GM23248 (cell line): ENCODE results near the gene LOXHD1. TPM values are rescaled to one million over a fixed set of nuclear protein-coding genes. Genes with fewer than 3 reads are reported as not detected.

Source experiments
- DNase-seq: peaks from one replicate; pipeline ENCODE4 v3.0.0-alpha.2; 2015
- H2AFZ ChIP-seq: fragments of 200-600 bp; sonication (generic); 2 replicates; pipeline ENCODE4 v1.6.1; 2016; ENCODE audit warnings: antibody characterized with exemption
- H3F3A ChIP-seq: fragments of 200-600 bp; sonication (generic); 2 replicates; pipeline ENCODE4 v1.6.1; 2016; ENCODE audit warnings: mild to moderate bottlenecking, antibody characterized with exemption, mixed run types; ENCODE audit not compliant: insufficient read depth
- H3K27ac ChIP-seq: fragments of 200-600 bp; sonication (generic); 2 replicates; pipeline ENCODE4 v1.5.1; 2016; ENCODE audit warnings: mild to moderate bottlenecking
- H3K27me3 ChIP-seq: fragments of 200-600 bp; sonication (generic); replicated peaks from 2 replicates; pipeline ENCODE4 v1.6.1; 2016; ENCODE audit warnings: mild to moderate bottlenecking; ENCODE audit not compliant: insufficient read depth
- H3K36me3 ChIP-seq: fragments of 200-600 bp; sonication (generic); 2 replicates; pipeline ENCODE4 v1.6.1; 2016; ENCODE audit warnings: low read depth, mild to moderate bottlenecking
- H3K4me1 ChIP-seq: fragments of 200-600 bp; sonication (generic); 2 replicates; pipeline ENCODE4 v1.6.1; 2016; ENCODE audit warnings: mild to moderate bottlenecking; ENCODE audit not compliant: insufficient read depth
- H3K4me2 ChIP-seq: fragments of 200-600 bp; sonication (generic); one replicate; pipeline ENCODE4 v1.6.1; 2016; ENCODE audit warnings: mild to moderate bottlenecking; ENCODE audit not compliant: unreplicated experiment
- H3K4me3 ChIP-seq: fragments of 200-600 bp; sonication (generic); 2 replicates; pipeline ENCODE4 v1.5.1; 2016; ENCODE audit warnings: mild to moderate bottlenecking
- H3K79me2 ChIP-seq: fragments of 200-600 bp; sonication (generic); 2 replicates; pipeline ENCODE4 v1.6.1; 2016; ENCODE audit warnings: mild to moderate bottlenecking; ENCODE audit not compliant: insufficient read depth
- H3K9ac ChIP-seq: fragments of 200-600 bp; sonication (generic); 2 replicates; pipeline ENCODE4 v1.6.1; 2016; ENCODE audit warnings: mild to moderate bottlenecking
- H3K9me2 ChIP-seq: fragments of 200-600 bp; sonication (generic); 2 replicates; pipeline ENCODE4 v1.6.1; 2016; ENCODE audit warnings: mixed run types, mild to moderate bottlenecking, moderate library complexity; ENCODE audit not compliant: insufficient read depth
- H3K9me3 ChIP-seq: fragments of 200-600 bp; sonication (generic); one replicate; pipeline ENCODE4 v1.6.1; 2017; ENCODE audit warnings: low read depth
- H4K20me1 ChIP-seq: fragments of 200-600 bp; sonication (generic); 2 replicates; pipeline ENCODE4 v1.6.0; 2016; ENCODE audit not compliant: insufficient read depth
- EZH2 ChIP-seq: fragments of 200-600 bp; sonication (generic); IDR thresholded peaks from 2 replicates; pipeline ENCODE4 v1.6.1; 2018; ENCODE audit warnings: antibody characterized with exemption, mild to moderate bottlenecking; ENCODE audit not compliant: insufficient read depth, poor library complexity, severe bottlenecking
- EZH2phosphoT487 ChIP-seq: fragments of 200-600 bp; sonication (generic); IDR thresholded peaks from 2 replicates; pipeline ENCODE4 v1.6.1; 2018; ENCODE audit warnings: antibody characterized with exemption, moderate library complexity, mild to moderate bottlenecking, low read depth; ENCODE audit not compliant: insufficient read depth
- WGBS, 2 experiments: methylation state at CpG; one replicate each; pipeline ENCODE4 v1.1.6; 2015 to 2017; ENCODE audit warnings: low lambda C conversion rate in 2 of 2, low coverage in 1 of 2; ENCODE audit errors: missing lambda C conversion rate in 2 of 2; 5-methylcytosine and 5-hydroxymethylcytosine counted together
- in situ Hi-C: fragments of 300-500 bp; cut with MboI; formaldehyde crosslinking; loops from 2 replicates; pipeline ENCODE4 v1.15.0; 2020
- polyA plus RNA-seq: library from polyadenylated mRNA; unstranded; fragments of >200 nt; fragmentation: Nextera tagmentation; extraction: Ambion mirVana; gene quantifications from 2 replicates; pipeline ENCODE4 v1.2.1, GENCODE V29; 2016
- total RNA-seq: library from RNA; depleted of rRNA; stranded (reverse); fragments of >200 nt; shearing (Covaris generic); gene quantifications from 2 replicates; pipeline ENCODE4 v1.2.3, GENCODE V29; 2014

The LOXHD1 gene
- total and polyA plus RNA-seq, 2 experiments from 2014 or later: not detected

GRCh38 chr18:46468426-46469180 is 188.4 kb downstream of the LOXHD1 start:
- H3K27me3 ChIP-seq: peaks cover 17% of the 10 kb centered on the region; the same call in 1 of the 2 replicates
- no peaks in the 10 kb centered on the region for H3K36me3 ChIP-seq
- 27 to 32% methylated on average over 11 of the region's 11 CpGs for WGBS, 2 experiments
- H4K20me1 ChIP-seq: no peaks in the 10 kb centered on the region
- H3K9ac ChIP-seq: no peak overlapping the region
- H3K27ac ChIP-seq: no peak overlapping the region
- no peaks in the 10 kb centered on the region for H3K4me1 ChIP-seq
- TF ChIP-seq EZH2phosphoT487 (no peak), EZH2 (no peak)
- H3K9me2 ChIP-seq: no peaks in the 10 kb centered on the region
- no peak overlapping the region for H3K4me2 ChIP-seq
- DNase-seq: no peak
- no peaks in the 10 kb centered on the region for H3K9me3 ChIP-seq
- no peak overlapping the region for H2AFZ ChIP-seq
- no peaks in the 10 kb centered on the region for H3K79me2 ChIP-seq
- no peaks in the 10 kb centered on the region for H3F3A ChIP-seq
- H3K4me3 ChIP-seq: no peak overlapping the region
- in situ Hi-C loops: no loop called here

DNA sequence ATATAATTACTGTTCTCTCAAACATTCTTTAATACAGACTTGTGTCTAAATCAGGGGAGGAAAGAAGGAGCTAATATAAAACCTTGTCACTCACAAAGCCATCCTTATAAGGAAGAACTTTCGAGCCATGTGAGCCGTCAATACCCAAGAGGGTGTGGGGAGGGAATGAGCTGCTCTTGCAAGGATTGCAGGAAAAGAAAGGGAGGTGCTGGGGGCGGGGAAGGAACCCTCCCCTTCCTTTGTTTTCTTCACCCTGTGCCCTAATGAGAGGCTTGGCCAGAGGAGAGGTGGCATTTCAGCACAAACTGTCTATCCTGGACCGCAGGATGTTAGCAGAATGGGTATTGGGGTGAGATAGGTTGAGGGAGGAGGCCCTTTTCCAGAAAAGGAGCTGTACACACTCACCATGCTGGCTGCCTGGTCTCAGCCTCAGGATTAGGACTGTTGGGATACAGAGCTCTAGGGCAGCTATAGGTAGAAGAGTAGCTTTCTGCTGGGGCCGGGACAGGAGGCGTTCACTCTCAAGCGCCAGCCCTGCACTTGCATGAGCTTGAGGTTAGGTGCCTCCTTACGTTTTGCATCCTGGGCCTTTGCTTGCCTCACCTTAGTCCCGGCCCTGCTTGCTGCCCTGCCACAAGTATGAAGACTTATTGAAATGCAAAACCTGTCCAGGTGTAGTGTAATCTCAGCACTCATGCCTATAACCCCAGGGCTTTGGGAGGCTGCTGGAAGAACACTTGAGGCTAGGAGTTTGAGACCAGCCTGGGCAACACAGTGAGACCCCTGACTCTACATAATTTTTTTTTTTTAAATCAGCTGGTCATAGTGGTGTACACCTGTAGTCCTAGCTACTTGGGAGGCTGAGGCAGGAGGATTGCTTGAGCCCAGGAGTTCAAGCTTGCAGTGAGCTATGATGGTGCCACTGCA is 190.5 kb downstream of the LOXHD1 start:
- no peaks in the 10 kb centered on the region for H3K79me2 ChIP-seq
- no peaks in the 10 kb centered on the region for H3K4me1 ChIP-seq
- no peaks in the 10 kb centered on the region for H3F3A ChIP-seq
- H3K9ac ChIP-seq: no peak overlapping the region
- no peak overlapping the region for H3K27ac ChIP-seq
- DNase-seq: no peak
- H3K27me3 ChIP-seq: peaks cover 17% of the 10 kb centered on the region; the same call in 1 of the 2 replicates
- no peak overlapping the region for H2AFZ ChIP-seq
- 40 to 43% methylated on average over 8 to 9 of the region's 9 CpGs for WGBS, 2 experiments
- in situ Hi-C loops: no loop called here
- no peaks in the 10 kb centered on the region for H3K9me3 ChIP-seq
- no peak overlapping the region for H3K4me2 ChIP-seq
- no peaks in the 10 kb centered on the region for H3K9me2 ChIP-seq
- H3K4me3 ChIP-seq: no peak overlapping the region
- no peaks in the 10 kb centered on the region for H4K20me1 ChIP-seq
- no peaks in the 10 kb centered on the region for H3K36me3 ChIP-seq
- no peak for TF ChIP-seq EZH2phosphoT487
- no peak for TF ChIP-seq EZH2

- Histone ChIP-seq H3K9me2 (no peaks in the 10 kb centered on the region), H3K9me3 (no peaks in the 10 kb centered on the region), H3K27me3 (peaks cover 20% of the 10 kb centered on the region), H4K20me1 (no peaks in the 10 kb centered on the region), H3K4me1 (no peaks in the 10 kb centered on the region), H3K36me3 (no peaks in the 10 kb centered on the region), H3K4me3 (no peak overlapping the region), H2AFZ (no peak overlapping the region), H3K27ac (no peak overlapping the region), H3K79me2 (no peaks in the 10 kb centered on the region), H3K9ac (no peak overlapping the region), H3K4me2 (no peak overlapping the region), H3F3A (no peaks in the 10 kb centered on the region)
- WGBS, 2 experiments: 50 to 54% methylated on average over 8 of the region's 8 CpGs
- TF ChIP-seq EZH2phosphoT487: no peak
- TF ChIP-seq EZH2: no peak
- DNase-seq: no peak
- in situ Hi-C loops: no loop called here
These were observed 191.9 kb downstream of the LOXHD1 start for GRCh38 chr18:46464926-46465655.

DNA sequence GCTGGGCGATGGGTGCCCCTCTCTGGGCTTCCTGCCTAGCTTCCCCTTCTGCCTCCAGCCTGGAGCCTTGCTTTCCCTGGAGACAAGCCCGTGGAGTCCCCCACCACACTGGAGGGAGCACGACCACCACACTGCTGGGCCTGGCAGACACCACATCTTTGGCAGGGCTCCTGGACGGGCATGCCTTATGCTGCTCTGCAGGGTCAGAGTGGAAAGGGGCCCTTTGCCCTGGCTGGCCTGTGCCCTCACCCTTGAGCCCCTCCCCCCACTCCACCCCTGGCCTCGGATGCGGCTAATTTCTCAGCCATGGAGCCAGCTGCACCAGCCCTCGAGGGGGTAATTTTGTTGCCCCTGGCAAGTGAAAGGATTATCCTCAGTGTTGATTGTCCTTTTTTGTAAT is 194.5 kb downstream of the LOXHD1 start:
- in situ Hi-C loops: no loop called here
- no peak overlapping the region for H3K27ac ChIP-seq
- H3K79me2 ChIP-seq: no peaks in the 10 kb centered on the region
- no peaks in the 10 kb centered on the region for H3K36me3 ChIP-seq
- no peaks in the 10 kb centered on the region for H3K9me2 ChIP-seq
- WGBS, 2 experiments: 11 to 14% methylated on average over 7 of the region's 7 CpGs
- no peaks in the 10 kb centered on the region for H3F3A ChIP-seq
- H3K9ac ChIP-seq: no peak overlapping the region
- H3K9me3 ChIP-seq: no peaks in the 10 kb centered on the region
- no peak overlapping the region for H2AFZ ChIP-seq
- H3K27me3 ChIP-seq: peaks cover 17% of the 10 kb centered on the region
- no peak overlapping the region for H3K4me3 ChIP-seq
- no peaks in the 10 kb centered on the region for H4K20me1 ChIP-seq
- TF ChIP-seq EZH2 (no peak), EZH2phosphoT487 (no peak)
- no peak overlapping the region for H3K4me2 ChIP-seq
- DNase-seq: no peak
- H3K4me1 ChIP-seq: no peaks in the 10 kb centered on the region
